HG02884 (cell line): Measurements from ENCODE around the gene DDX31.

ENCODE experiments used
- ATAC-seq: cut with Tn5 transposase; IDR thresholded peaks from one replicate; pipeline ENCODE4 v1.9.1; 2021; ENCODE audit warnings: mild to moderate bottlenecking, moderate library complexity; ENCODE audit not compliant: unreplicated experiment

Gene DDX31

GRCh38 chr9:132597073-132597775 is 72.6 kb downstream of the DDX31 start:
- ATAC-seq, result no peak

DNA sequence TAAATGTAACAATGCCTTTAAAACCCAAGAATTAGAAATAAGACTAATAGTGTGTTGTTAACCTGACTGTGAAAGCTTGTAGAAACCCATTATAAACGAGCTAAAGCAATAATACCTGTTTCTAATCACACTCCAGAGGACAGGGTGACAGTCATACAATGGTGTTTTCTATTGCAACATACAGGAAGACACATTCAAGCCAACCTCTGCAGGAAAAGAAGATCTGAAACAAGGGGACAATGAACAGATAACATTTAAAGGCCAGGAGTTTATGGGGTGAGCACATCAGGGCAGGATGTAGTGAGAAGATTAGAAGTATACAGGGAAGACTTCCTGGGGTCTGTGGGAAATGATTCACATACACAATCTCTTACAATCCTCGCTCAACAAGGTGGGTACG is 73.6 kb downstream of the DDX31 start:
- no peak for ATAC-seq

- ATAC-seq, result no peak
Measured at GRCh38 chr9:132595319-132595718, 74.5 kb downstream of the DDX31 start.

DNA sequence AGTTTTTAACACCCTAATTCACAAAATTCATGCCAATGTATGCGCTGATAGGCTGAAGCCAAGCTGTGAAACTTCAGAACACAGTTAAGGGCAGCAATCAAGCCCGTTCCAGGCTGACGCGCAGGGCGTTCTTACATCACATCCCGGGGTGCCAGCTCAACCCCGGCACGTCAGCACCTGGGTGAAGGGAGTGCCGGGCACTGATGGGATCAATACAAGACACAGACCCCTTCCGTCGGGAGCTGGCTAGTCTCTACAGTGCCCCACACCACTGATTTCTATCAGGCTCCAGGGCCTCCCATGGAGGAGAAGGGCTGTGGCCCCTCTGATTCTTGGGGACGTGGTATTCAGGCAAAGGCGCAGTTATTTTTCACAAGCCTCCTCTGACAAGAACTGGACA is 75.4 kb downstream of the DDX31 start:
- no peak for ATAC-seq

- no peak for ATAC-seq
Measured at GRCh38 chr9:132592451-132592850, 77.3 kb downstream of the DDX31 start.

GRCh38 chr9:132591751-132592314 is 78.0 kb downstream of the DDX31 start:
- no peak for ATAC-seq

GRCh38 chr9:132591244-132591643 is 78.5 kb downstream of the DDX31 start:
- ATAC-seq, result no peak

DNA sequence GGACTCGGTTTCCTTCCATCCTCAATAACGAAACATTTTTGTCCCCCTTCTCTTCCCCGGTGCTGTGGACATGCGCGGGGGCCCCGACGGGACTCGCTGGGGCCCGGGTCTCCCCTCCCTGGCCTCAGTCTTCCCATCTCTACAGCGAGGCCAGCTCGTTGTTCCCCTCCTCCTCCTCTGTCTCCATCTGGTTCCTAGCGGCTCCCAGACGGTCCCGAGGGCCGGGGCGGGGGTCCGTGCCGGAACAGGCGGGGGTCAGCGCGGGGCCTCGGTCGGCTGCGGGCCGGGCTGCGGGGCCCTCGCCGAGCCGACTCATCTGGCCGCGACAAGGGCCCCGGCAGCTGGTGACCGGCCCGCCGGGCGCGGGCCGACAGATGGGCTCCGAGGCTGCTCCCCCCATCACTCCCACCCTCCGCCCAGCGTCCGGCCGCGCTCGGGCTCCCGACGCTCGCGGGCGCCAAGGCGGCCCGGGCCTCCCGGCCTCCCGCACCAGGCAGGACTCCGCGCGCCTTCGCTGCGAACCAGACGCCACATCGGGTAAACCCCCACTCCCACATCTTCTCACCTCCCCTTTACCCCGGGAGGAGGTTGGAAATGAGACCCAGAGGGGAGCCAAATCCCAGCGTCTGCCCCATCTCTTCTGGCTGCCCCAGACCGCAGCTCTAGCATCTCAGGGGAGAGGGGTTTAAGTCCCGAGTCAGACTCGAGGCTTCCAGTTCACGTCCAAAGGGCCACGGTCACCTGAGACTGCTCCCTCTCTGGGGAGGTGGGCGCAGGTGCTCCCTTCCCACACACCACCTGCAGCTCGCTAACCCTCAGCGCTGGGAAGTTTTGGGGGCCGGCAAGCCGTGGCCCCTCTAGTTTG is 79.2 kb downstream of the DDX31 start:
- ATAC-seq, result no peak

- no peak for ATAC-seq
Measured at GRCh38 chr9:132590037-132590317, 79.8 kb downstream of the DDX31 start.

- no peak for ATAC-seq
Measured at GRCh38 chr9:132589148-132590036, 80.4 kb downstream of the DDX31 start.

DNA sequence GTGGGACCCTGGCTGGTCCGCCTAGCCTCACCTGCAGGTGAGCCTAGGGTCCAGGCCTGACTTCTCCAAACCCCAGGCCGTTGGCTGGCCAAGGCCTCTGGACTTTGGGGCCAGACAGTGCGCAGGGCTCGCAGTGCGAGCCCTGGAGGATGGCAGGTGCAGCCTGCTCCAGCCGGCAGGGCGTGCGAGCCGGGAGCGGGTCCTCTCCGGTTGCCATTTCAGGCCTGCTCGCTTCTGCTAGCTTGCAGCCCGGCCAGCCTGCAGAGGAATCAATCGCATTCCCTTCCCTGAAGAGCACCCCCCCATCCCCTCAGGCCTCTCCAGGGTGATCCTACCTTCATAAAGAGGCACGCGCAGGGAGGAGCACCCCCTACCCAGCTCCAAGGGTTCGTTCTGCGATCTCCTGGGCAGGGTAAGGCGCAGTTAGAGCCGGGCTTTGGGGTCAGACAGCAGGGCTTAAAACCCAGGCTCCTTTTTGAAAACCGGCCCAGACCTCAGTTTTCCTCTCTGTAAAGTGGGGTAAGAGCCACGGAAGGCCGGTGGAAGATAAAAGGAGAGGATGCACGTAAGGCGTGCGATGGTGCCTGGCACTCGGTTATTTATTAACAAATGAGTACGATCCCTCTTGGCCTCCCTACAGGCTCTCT is 81.2 kb downstream of the DDX31 start:
- no peak for ATAC-seq

DNA sequence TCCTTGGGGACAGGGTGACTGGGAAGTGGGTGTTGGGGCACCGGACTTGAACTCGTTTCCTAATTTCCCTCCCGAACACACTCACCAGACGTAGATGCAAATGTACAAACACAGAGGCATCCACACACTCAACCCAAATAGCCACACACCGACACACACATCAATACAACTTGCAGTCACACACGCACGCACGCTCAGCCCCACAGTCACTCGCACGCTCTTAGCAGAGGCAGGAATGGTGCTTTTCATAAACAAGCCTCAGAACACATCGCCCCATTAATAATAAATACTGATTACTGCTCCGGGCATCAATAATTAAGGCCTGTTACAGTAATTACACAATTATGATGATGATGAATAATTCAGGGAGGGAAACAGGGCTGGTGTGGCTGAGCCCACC is 81.7 kb downstream of the DDX31 start:
- ATAC-seq, result no peak

GRCh38 chr9:132587592-132587955 is 82.2 kb downstream of the DDX31 start:
- no peak for ATAC-seq

DNA sequence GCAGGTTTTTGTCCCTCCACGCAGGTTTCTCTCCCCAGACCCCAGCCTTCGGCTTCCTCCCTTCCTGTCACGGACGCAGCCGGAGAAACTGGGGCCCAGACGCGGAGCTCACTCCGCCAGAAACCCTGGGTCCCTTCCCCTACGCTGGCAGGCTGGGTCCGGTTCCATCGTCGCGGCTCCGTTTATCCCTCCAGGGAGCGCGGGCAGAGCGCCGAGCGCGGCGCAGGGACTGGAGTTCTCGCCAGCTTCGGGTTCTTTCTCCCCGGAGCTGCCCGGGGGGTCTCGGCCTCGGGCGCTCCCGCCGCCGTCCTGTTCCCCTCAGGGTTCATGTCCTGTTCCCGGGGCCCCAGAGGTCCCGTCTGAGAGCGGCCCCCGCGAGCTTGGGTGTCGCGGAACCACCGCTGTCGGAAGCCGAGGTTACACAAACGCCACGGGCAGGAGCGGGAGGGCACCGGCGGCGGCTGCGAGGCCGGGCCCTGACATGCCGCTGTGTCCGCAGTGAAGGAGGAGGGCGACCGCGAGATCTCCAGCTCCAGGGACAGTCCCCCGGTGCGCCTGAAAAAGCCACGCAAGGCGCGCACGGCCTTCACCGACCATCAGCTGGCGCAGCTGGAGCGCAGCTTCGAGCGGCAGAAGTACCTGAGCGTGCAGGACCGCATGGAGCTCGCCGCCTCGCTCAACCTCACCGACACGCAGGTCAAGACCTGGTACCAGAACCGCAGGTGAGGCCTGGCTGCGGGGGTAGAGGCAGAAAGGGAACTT is 82.8 kb downstream of the DDX31 start:
- ATAC-seq, result no peak

DNA sequence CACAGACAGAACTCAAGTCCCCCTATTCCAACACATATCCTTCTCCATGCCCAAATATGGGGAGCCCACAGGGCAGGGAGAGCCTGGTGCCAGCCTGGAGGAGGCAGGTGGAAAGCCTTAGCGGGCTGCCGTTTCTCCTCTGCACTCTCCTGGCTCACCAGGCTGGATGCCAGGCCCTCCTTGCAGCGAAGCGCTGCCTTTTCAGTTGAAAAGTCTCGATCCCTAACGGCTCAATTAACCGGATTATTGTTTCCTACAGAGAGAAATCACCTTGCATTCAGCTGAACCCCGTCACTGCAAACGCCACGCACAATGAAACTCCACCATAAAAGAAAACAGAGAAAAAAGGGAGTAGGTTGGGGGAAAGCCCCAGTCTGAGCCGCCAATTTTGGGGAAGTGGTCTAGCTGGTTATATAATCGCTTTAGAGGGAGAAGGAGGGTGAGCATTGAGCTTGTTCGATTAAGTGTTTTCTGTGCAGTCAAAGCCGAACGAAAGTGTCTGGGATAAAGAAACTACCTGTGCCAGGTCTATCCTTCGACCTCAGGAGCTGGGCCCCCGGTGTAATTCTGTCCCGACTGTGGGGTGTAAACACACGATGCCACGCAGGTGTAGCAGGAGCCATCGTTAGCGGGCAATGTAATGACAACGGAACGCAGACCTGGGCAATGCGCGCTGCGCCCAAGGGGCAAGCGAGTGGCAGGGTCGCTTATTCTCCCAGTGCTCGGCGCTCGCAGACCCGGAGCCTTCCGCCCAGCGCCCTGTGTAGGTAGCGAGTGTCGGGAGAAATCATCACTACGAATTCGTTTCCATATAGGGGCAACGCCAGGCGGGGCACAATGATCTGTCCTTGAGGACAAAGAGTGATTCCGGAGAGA is 83.6 kb downstream of the DDX31 start:
- ATAC-seq, result no peak

DNA sequence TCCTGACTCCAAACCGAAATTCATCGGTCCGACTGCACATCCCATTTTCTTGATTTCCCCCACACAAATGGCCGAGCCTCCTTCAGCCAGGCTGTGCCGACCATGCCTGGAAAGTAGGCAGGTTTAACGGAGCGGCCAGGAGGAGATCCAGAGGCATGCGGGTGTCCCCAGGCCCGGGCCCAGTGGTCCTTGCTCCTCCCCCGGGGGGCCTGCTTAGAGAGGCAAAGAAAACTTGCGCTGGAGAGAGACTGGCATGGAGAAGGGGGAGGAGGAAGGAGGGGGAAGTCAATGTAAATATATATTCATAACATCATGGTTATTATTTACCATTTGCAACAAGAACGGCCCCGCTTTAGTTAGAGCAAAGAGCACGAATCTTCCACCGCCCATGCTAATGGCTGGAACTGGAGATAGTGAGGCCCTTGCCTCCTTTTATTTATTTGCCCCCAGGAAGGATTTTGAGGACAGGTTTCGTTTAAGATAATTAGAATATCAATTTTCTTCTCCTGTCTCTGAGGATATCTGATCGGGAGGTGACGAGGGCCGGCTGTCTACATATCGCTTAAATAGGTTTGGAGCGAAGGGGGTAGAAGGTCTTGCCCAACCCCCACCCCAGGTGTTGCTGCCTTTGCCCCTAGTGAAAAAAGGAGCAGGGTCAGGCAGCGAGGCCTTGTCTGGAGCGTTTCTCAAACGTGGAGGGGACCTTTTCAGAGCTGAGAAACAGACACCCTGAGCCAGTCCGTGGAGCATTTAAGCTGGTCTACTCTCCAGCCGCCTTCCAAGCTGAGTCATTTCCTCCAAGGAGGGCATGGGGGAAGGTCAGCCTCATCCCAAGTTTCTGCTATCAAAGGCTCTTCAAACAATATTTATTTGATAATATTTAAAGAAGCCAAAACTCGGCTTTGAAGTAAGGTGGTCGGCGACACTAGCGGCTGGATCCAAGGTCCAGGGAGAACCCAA is 84.9 kb downstream of the DDX31 start:
- ATAC-seq, result no peak

DNA sequence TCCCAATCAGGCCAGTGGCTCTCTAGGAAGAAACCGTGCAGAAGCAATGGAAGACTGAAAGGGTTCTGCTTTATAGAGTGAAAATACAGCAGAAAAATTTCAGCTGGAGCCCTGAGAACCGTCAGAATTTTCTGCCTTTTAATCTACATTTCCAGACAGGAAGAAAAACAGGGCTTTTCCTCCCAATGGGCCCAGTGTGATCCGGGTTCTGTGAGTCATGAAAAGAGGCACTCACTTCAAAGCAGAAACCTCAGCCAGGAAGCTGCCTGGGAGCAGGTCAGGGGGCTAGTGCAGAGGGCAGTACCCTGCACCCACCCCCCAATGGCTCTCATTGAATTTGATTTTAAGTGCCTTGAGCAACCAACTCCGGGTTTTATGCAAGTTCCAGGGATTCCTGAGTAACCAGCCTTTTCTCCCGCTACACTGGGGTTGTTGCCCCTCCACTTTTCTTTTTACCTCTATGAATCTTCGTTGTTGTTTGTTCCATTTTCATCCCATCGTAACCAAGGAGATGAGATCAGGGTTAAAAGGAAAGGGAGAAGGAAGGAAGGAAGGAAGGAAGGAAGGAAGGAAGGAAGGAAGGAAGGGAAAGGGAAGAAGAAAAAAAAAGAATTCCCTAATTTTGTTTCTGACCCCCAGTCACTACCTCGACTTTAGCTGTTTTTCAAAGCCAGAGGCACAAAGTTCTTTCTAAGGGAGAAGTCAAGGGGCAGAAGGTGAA is 86.0 kb downstream of the DDX31 start:
- ATAC-seq, result no peak
